Germinal center (tissue), 1 donor: ENCODE results near the gene BEND3.
"Not testable (repeated sequence)": the region's sequence is repeated elsewhere in the genome, so short reads cannot be mapped to it uniquely, and the experiment has no call there.

Experiments
- DNase-seq: peaks from one replicate; pipeline ENCODE4 v3.0.0; 2012; ENCODE audit warnings: mixed read lengths, low spot score

BEND3 gene

GRCh38 chr6:107033126-107033525 lies 82.2 kb downstream of the BEND3 start:
- DNase-seq: no peak

- no peak for DNase-seq
Observed at GRCh38 chr6:107032051-107032450, 83.3 kb downstream of the BEND3 start.

GRCh38 chr6:107030151-107030550 lies 85.2 kb downstream of the BEND3 start:
- DNase-seq: no peak

- DNase-seq: no peak
Observed at GRCh38 chr6:107026965-107027364, 88.3 kb downstream of the BEND3 start.

- no peak for DNase-seq
Observed at GRCh38 chr6:107021446-107022185, 93.7 kb downstream of the BEND3 start.

GRCh38 chr6:107020239-107020638 lies 95.1 kb downstream of the BEND3 start:
- no peak for DNase-seq

- DNase-seq: not testable (repeated sequence)
Observed at GRCh38 chr6:107019628-107020027, 95.7 kb downstream of the BEND3 start.

- no peak for DNase-seq
Observed at GRCh38 chr6:107019047-107019446, 96.3 kb downstream of the BEND3 start.
